HG02943 (cell line): ENCODE results near the gene SPANXA2.
"Not testable (repeated sequence)": the region's sequence is repeated elsewhere in the genome, so short reads cannot be mapped to it uniquely, and the experiment has no call there.

Source experiments
- ATAC-seq: cut with Tn5 transposase; IDR thresholded peaks from one replicate; pipeline ENCODE4 v1.9.1; 2021; ENCODE audit warnings: mild to moderate bottlenecking, low read depth, moderate library complexity; ENCODE audit not compliant: unreplicated experiment

SPANXA2 gene

DNA sequence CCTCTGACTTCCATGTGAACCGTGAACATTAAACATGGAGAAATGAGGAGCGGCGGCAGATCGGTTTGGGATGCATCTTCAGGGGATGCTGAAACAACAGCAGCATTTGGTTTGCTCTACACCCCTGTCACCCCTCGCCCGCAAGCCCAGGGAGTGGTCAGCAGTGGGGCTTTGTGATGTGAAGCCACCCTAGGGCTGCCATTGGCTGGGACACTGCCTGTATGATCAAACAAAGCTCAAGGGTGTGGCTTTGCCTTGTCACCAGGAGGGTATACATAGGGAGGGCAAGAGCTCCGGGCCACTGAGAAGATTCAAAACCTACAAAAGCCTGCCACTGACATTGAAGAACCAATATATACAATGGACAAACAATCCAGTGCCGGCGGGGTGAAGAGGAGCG lies at the start of gene SPANXA2:
TSS of gene SPANXA2 (plus strand) at position 301 of the 400 bp plus-strand sequence. CDS start at position 361, 60 bp downstream.
- ATAC-seq = not testable (repeated sequence)

DNA sequence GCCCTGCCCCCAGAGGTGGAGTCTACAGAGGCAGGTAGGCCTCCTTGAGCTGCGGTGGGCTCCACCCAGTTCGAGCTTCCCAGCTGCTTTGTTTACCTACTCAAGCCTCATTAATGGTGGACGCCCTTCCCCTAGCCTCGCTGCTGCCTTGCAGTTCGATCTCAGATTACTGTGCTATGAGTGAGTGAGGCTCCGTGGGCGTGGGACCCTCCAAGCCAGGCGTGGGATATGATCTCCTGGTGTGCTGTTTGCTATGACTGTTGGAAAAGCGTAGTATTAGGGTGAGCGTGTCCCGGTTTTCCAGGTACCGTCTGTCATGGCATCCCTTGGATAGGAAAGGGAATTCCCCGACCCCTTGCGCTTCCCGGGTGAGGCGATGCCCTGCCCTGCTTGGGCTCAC lies 47.0 kb upstream of the SPANXA2 start:
- not testable (repeated sequence) for ATAC-seq

GRCh38 chrX:141584638-141585037 lies 4.9 kb upstream of the SPANXA2 start, which contains the start of gene SPANXA1:
SPANXA1 (minus strand) TSS chrX:141584738; CDS start chrX:141584678, 60 bp downstream.
- not testable (repeated sequence) for ATAC-seq

GRCh38 chrX:141609111-141609510 lies 19.6 kb downstream of the SPANXA2 start:
- ATAC-seq = no peak

- no peak for ATAC-seq
These were observed 29.8 kb downstream of the SPANXA2 start for GRCh38 chrX:141619336-141619735.

- ATAC-seq = no peak
These were observed 42.6 kb downstream of the SPANXA2 start for GRCh38 chrX:141632124-141632523.

DNA sequence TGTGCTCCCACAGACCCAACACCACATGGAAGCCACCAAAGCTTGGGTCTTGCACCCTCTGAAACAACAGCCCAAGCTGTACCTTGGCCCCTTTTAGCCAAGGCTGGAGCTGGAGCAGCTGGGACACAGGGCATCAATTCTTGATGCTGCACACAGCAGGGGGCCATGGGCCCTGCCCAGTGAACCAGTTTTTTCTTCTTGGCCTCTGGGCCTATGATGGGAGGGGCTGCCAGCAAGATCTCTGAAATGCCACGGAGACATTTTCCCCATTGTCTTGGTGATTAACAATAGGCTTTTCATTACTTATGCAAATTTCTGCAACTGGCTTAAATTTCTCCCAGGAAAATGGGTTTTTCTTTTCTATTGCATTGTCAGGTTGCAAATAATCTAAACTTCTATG lies 49.0 kb downstream of the SPANXA2 start:
- no peak for ATAC-seq
